ENCODE data around the gene BATF2. TPM values are rescaled to one million over a fixed set of nuclear protein-coding genes. Genes with fewer than 3 reads are reported as not detected.

The BATF2 gene
- total RNA-seq (1 to 10 TPM; 2.5 to 3.6 TPM), polyA plus RNA-seq (1 to 10 TPM; 1.4 to 1.9 TPM)
- long read RNA-seq, donor 1, partial matches to known transcripts = 2 of 9 reads
- long read RNA-seq, donor 1, other reads (novel, unspliced or antisense) = 0 of 9 reads
- long read RNA-seq, donor 2, partial matches to known transcripts = 0 of 1 reads
- long read RNA-seq, donor 2, other reads (novel, unspliced or antisense) = 0 of 1 reads

- DNase-seq (peak; percentile 87 to 88), ATAC-seq (ENCODE audit: low FRiP score) (peak; percentile 86)
- H3K4me1 ChIP-seq (ENCODE audit: control insufficient read depth in 1 of 2, insufficient read depth in 2 of 2, low read length in 2 of 2) = no peaks in the 10 kb centered on the region
- H3K27ac ChIP-seq (ENCODE audit: low read depth in 1 of 2, low read length in 2 of 2) = peak within 1 kb of the TSS in 1 of 2 donors; percentile 7
- no peaks in the 10 kb centered on the region for H3K9me3 ChIP-seq (ENCODE audit: control insufficient read depth, low read length)
- no peaks in the 10 kb centered on the region for H3K27me3 ChIP-seq (ENCODE audit: control insufficient read depth in 1 of 2, insufficient read depth in 2 of 2, low read length in 1 of 2)
- 16% methylated on average over 8 to 9 of the region's 9 CpGs for WGBS, 2 donors
- H3K4me3 ChIP-seq (ENCODE audit: low read length in 2 of 2) = peak within 1 kb of the TSS; percentile 11 to 18
- intact Hi-C loops (cut with DNase I) = loop anchor here (5.0 to 10.0 kb wide), 2 partner anchors 70 to 152 kb away; partner anchors contain the start of gene CDC42BPG (in 2 of the 2)
- H3K36me3 ChIP-seq (ENCODE audit: control insufficient read depth in 1 of 2, insufficient read depth in 2 of 2, low read length in 1 of 2) = no peaks in the 10 kb centered on the region
These were observed at the start of gene BATF2 for GRCh38 chr11:64996710-64997380. Gene BATF2, minus strand, starts transcription at chr11:64996971. Its CDS starts 57 bp downstream, at chr11:64996914.

- Histone ChIP-seq H3K4me1 (ENCODE audit: control insufficient read depth in 1 of 2, insufficient read depth in 2 of 2, low read length in 2 of 2) (no peaks in the 10 kb centered on the region), H3K36me3 (ENCODE audit: control insufficient read depth in 1 of 2, insufficient read depth in 2 of 2, low read length in 1 of 2) (no peaks in the 10 kb centered on the region), H3K27ac (ENCODE audit: low read depth in 1 of 2, low read length in 2 of 2) (no peak overlapping the region), H3K27me3 (ENCODE audit: control insufficient read depth in 1 of 2, insufficient read depth in 2 of 2, low read length in 1 of 2) (no peaks in the 10 kb centered on the region), H3K9me3 (ENCODE audit: control insufficient read depth, low read length) (no peaks in the 10 kb centered on the region), H3K4me3 (ENCODE audit: low read length in 2 of 2) (no peak overlapping the region)
- intact Hi-C loops (cut with DNase I) = no loop called here
- ATAC-seq (ENCODE audit: low FRiP score) (no peak), DNase-seq (no peak)
- WGBS, 2 donors = 77 to 84% methylated on average over 7 of the region's 7 CpGs
These were observed 49.0 kb upstream of the BATF2 start for GRCh38 chr11:65045728-65046127.

GRCh38 chr11:65045061-65045460 lies 48.3 kb upstream of the BATF2 start:
- no peaks in the 10 kb centered on the region for H3K27me3 ChIP-seq (ENCODE audit: control insufficient read depth in 1 of 2, insufficient read depth in 2 of 2, low read length in 1 of 2)
- no peaks in the 10 kb centered on the region for H3K9me3 ChIP-seq (ENCODE audit: control insufficient read depth, low read length)
- no peak overlapping the region for H3K4me3 ChIP-seq (ENCODE audit: low read length in 2 of 2)
- intact Hi-C loops (cut with DNase I) = no loop called here
- WGBS, 2 donors = 81 to 82% methylated on average over 5 of the region's 5 CpGs
- no peaks in the 10 kb centered on the region for H3K4me1 ChIP-seq (ENCODE audit: control insufficient read depth in 1 of 2, insufficient read depth in 2 of 2, low read length in 2 of 2)
- H3K36me3 ChIP-seq (ENCODE audit: control insufficient read depth in 1 of 2, insufficient read depth in 2 of 2, low read length in 1 of 2) = no peaks in the 10 kb centered on the region
- no peak overlapping the region for H3K27ac ChIP-seq (ENCODE audit: low read depth in 1 of 2, low read length in 2 of 2)
- ATAC-seq (ENCODE audit: low FRiP score) = no peak
- DNase-seq = no peak

GRCh38 chr11:65043881-65044501 lies 47.2 kb upstream of the BATF2 start:
- H3K4me3 ChIP-seq (ENCODE audit: low read length in 2 of 2) = no peak overlapping the region
- 91 to 92% methylated on average over 20 to 23 of the region's 23 CpGs for whole genome bisulfite sequencing, 2 donors
- intact Hi-C loops (cut with DNase I) = loop anchor here in 1 of 2 donors (5.0 kb wide), 1 partner anchor 53 kb away; the partner anchor contains the start of gene VPS51
- peak in 1 of 2 donors; percentile 78 for DNase-seq
- no peaks in the 10 kb centered on the region for H3K9me3 ChIP-seq (ENCODE audit: control insufficient read depth, low read length)
- no peak overlapping the region for H3K27ac ChIP-seq (ENCODE audit: low read depth in 1 of 2, low read length in 2 of 2)
- ATAC-seq (ENCODE audit: low FRiP score) = no peak
- no peaks in the 10 kb centered on the region for H3K4me1 ChIP-seq (ENCODE audit: control insufficient read depth in 1 of 2, insufficient read depth in 2 of 2, low read length in 2 of 2)
- no peaks in the 10 kb centered on the region for H3K27me3 ChIP-seq (ENCODE audit: control insufficient read depth in 1 of 2, insufficient read depth in 2 of 2, low read length in 1 of 2)
- no peaks in the 10 kb centered on the region for H3K36me3 ChIP-seq (ENCODE audit: control insufficient read depth in 1 of 2, insufficient read depth in 2 of 2, low read length in 1 of 2)

- Histone ChIP-seq H3K4me3 (ENCODE audit: low read length in 2 of 2) (no peak overlapping the region), H3K27me3 (ENCODE audit: control insufficient read depth in 1 of 2, insufficient read depth in 2 of 2, low read length in 1 of 2) (no peaks in the 10 kb centered on the region), H3K9me3 (ENCODE audit: control insufficient read depth, low read length) (no peaks in the 10 kb centered on the region), H3K4me1 (ENCODE audit: control insufficient read depth in 1 of 2, insufficient read depth in 2 of 2, low read length in 2 of 2) (no peaks in the 10 kb centered on the region), H3K27ac (ENCODE audit: low read depth in 1 of 2, low read length in 2 of 2) (no peak overlapping the region), H3K36me3 (ENCODE audit: control insufficient read depth in 1 of 2, insufficient read depth in 2 of 2, low read length in 1 of 2) (no peaks in the 10 kb centered on the region)
- intact Hi-C loops (cut with DNase I) = loop anchor here in 1 of 2 donors (5.0 kb wide), 1 partner anchor 54 kb away; the partner anchor contains the start of gene VPS51
- ATAC-seq (ENCODE audit: low FRiP score) (no peak), DNase-seq (no peak)
- 88 to 92% methylated on average over 6 of the region's 6 CpGs for WGBS, 2 donors
These were observed 46.1 kb upstream of the BATF2 start for GRCh38 chr11:65042891-65043290.

- Histone ChIP-seq H3K36me3 (ENCODE audit: control insufficient read depth in 1 of 2, insufficient read depth in 2 of 2, low read length in 1 of 2) (no peaks in the 10 kb centered on the region), H3K4me3 (ENCODE audit: low read length in 2 of 2) (peak within 1 kb of the TSS; percentile 53 to 62), H3K27ac (ENCODE audit: low read depth in 1 of 2, low read length in 2 of 2) (peak within 1 kb of the TSS in 1 of 2 donors; percentile 90), H3K4me1 (ENCODE audit: control insufficient read depth in 1 of 2, insufficient read depth in 2 of 2, low read length in 2 of 2) (no peaks in the 10 kb centered on the region), H3K9me3 (ENCODE audit: control insufficient read depth, low read length) (no peaks in the 10 kb centered on the region), H3K27me3 (ENCODE audit: control insufficient read depth in 1 of 2, insufficient read depth in 2 of 2, low read length in 1 of 2) (no peaks in the 10 kb centered on the region)
- ATAC-seq (ENCODE audit: low FRiP score) = peak; percentile 96
- intact Hi-C loops (cut with DNase I) = loop anchor here in 1 of 2 donors (5.0 kb wide), 1 partner anchor 56 kb away; the partner anchor contains the start of gene VPS51
- 0% methylated on average over 71 to 91 of the region's 91 CpGs for WGBS, 2 donors
- peak; percentile 94 to 95 for DNase-seq
These were observed 44.3 kb upstream of the BATF2 start, which contains the start of gene SAC3D1 for GRCh38 chr11:65040847-65041622. Gene SAC3D1, plus strand, starts transcription at chr11:65041210. Its CDS starts 83 bp downstream, at chr11:65041293.

GRCh38 chr11:65040520-65040846 lies 43.7 kb upstream of the BATF2 start:
- intact Hi-C loops (cut with DNase I) = loop anchor here in 1 of 2 donors (5.0 kb wide), 1 partner anchor 57 kb away; the partner anchor contains the start of gene VPS51
- H3K9me3 ChIP-seq (ENCODE audit: control insufficient read depth, low read length) = no peaks in the 10 kb centered on the region
- H3K4me3 ChIP-seq (ENCODE audit: low read length in 2 of 2) = peak overlapping the region; percentile 53 to 62
- no peaks in the 10 kb centered on the region for H3K27me3 ChIP-seq (ENCODE audit: control insufficient read depth in 1 of 2, insufficient read depth in 2 of 2, low read length in 1 of 2)
- no peak for DNase-seq
- H3K36me3 ChIP-seq (ENCODE audit: control insufficient read depth in 1 of 2, insufficient read depth in 2 of 2, low read length in 1 of 2) = no peaks in the 10 kb centered on the region
- WGBS, 2 donors = 3 to 5% methylated on average over 7 of the region's 7 CpGs
- H3K27ac ChIP-seq (ENCODE audit: low read depth in 1 of 2, low read length in 2 of 2) = peak overlapping the region in 1 of 2 donors; percentile 90
- no peaks in the 10 kb centered on the region for H3K4me1 ChIP-seq (ENCODE audit: control insufficient read depth in 1 of 2, insufficient read depth in 2 of 2, low read length in 2 of 2)
- no peak for ATAC-seq (ENCODE audit: low FRiP score)

GRCh38 chr11:65036931-65037330 lies 40.2 kb upstream of the BATF2 start:
- no peaks in the 10 kb centered on the region for H3K36me3 ChIP-seq (ENCODE audit: control insufficient read depth in 1 of 2, insufficient read depth in 2 of 2, low read length in 1 of 2)
- H3K4me3 ChIP-seq (ENCODE audit: low read length in 2 of 2) = no peak overlapping the region
- peak; percentile 72 to 89 for DNase-seq
- intact Hi-C loops (cut with DNase I) = no loop called here
- H3K27me3 ChIP-seq (ENCODE audit: control insufficient read depth in 1 of 2, insufficient read depth in 2 of 2, low read length in 1 of 2) = no peaks in the 10 kb centered on the region
- H3K4me1 ChIP-seq (ENCODE audit: control insufficient read depth in 1 of 2, insufficient read depth in 2 of 2, low read length in 2 of 2) = no peaks in the 10 kb centered on the region
- no peak overlapping the region for H3K27ac ChIP-seq (ENCODE audit: low read depth in 1 of 2, low read length in 2 of 2)
- no peak for ATAC-seq (ENCODE audit: low FRiP score)
- 25 to 32% methylated on average over 6 of the region's 6 CpGs for WGBS, 2 donors
- no peaks in the 10 kb centered on the region for H3K9me3 ChIP-seq (ENCODE audit: control insufficient read depth, low read length)

All from aorta (tissue), 5 donors.